GM12878 (cell line): ENCODE results near the gene NOTCH4. TPM values are rescaled to one million over a fixed set of nuclear protein-coding genes. Genes with fewer than 3 reads are reported as not detected.

Experiments used
- BMI1 ChIP-seq: fragments of 450-650 bp; IDR thresholded peaks from 2 replicates; pipeline ENCODE4 v1.6.1; 2016; ENCODE audit warnings: mild to moderate bottlenecking, moderate library complexity, borderline replicate concordance
- CTCF ChIP-seq, 3 experiments: IDR thresholded peaks in 2 of 3; conservative IDR thresholded peaks in 1 of 3; 2 replicates each; pipeline ENCODE4 v1.5.1; 2011; ENCODE audit warnings: low read depth in 3 of 3, low read length in 3 of 3, mild to moderate bottlenecking in 3 of 3, control low read depth in 2 of 3, moderate library complexity in 2 of 3, inconsistent platforms in 1 of 3, mixed read lengths in 1 of 3; ENCODE audit not compliant: control insufficient read depth in 2 of 3, insufficient read depth in 1 of 3; ENCODE audit errors: extremely low read depth in 1 of 3
- E2F4 ChIP-seq: IDR thresholded peaks from 2 replicates; pipeline ENCODE4 v1.6.1; 2012; ENCODE audit warnings: low read depth, low read length, improper control_type of control experiment
- EED ChIP-seq: sonication (generic); IDR thresholded peaks from 2 replicates; pipeline ENCODE4 v1.6.1; 2016; ENCODE audit warnings: antibody characterized with exemption, low read depth
- EP300 ChIP-seq, 2 experiments: fragments of 150-350 bp in 1 of 2; IDR thresholded peaks; 2 replicates each; pipeline ENCODE4 v1.6.1; 2011 to 2012; ENCODE audit warnings: low read depth in 2 of 2, low read length in 2 of 2, borderline replicate concordance in 1 of 2, improper control_type of control experiment in 1 of 2, inconsistent platforms in 1 of 2; ENCODE audit not compliant: control insufficient read depth in 1 of 2
- IKZF2 ChIP-seq, 2 experiments: fragments of 450-650 bp; IDR thresholded peaks; 2 replicates each; pipeline ENCODE4 v1.6.1; 2017; ENCODE audit warnings: mild to moderate bottlenecking in 2 of 2, moderate library complexity in 2 of 2
- IRF3 ChIP-seq: fragments of 450-650 bp; IDR thresholded peaks from 2 replicates; pipeline ENCODE4 v1.6.1; 2014; ENCODE audit warnings: mild to moderate bottlenecking
- MXI1 ChIP-seq: fragments of 150-350 bp; IDR thresholded peaks from 2 replicates; pipeline ENCODE4 v1.6.1; 2011; ENCODE audit warnings: low read depth, mild to moderate bottlenecking, inconsistent platforms, low read length, improper control_type of control experiment
- MYC ChIP-seq: IDR thresholded peaks from 2 replicates; pipeline ENCODE4 v1.6.1; 2011; ENCODE audit warnings: mild to moderate bottlenecking, low read length, moderate library complexity, inconsistent platforms; ENCODE audit not compliant: insufficient read depth, insufficient replicate concordance, insufficient read length, severe bottlenecking
- NBN ChIP-seq: fragments of 450-650 bp; IDR thresholded peaks from 2 replicates; pipeline ENCODE4 v1.6.1; 2016
- NKRF ChIP-seq: fragments of 450-650 bp; conservative IDR thresholded peaks from 2 replicates; pipeline ENCODE4 v1.6.1; 2017; ENCODE audit warnings: mild to moderate bottlenecking, moderate library complexity
- NRF1 ChIP-seq: conservative IDR thresholded peaks from 2 replicates; pipeline ENCODE4 v1.6.1; 2011; ENCODE audit warnings: mild to moderate bottlenecking, low read depth, low read length, improper control_type of control experiment
- RAD21 ChIP-seq: IDR thresholded peaks from 2 replicates; pipeline ENCODE4 v1.6.1; 2011; ENCODE audit warnings: mild to moderate bottlenecking, low read depth, low read length, moderate library complexity; ENCODE audit not compliant: insufficient read depth
- RB1 ChIP-seq: fragments of 450-650 bp; formaldehyde crosslinking; IDR thresholded peaks from 2 replicates; pipeline ENCODE4 v1.6.1; 2017; ENCODE audit warnings: mild to moderate bottlenecking, borderline replicate concordance
- RELB ChIP-seq: fragments of 450-650 bp; IDR thresholded peaks from 2 replicates; pipeline ENCODE4 v1.6.1; 2017; ENCODE audit warnings: low read depth, mild to moderate bottlenecking, moderate library complexity
- SIN3A ChIP-seq: IDR thresholded peaks from 2 replicates; pipeline ENCODE4 v1.6.1; 2012; ENCODE audit warnings: low read depth, low read length, improper control_type of control experiment
- SMAD5 ChIP-seq: IDR thresholded peaks from 2 replicates; pipeline ENCODE4 v1.6.1; 2016; ENCODE audit warnings: antibody characterized with exemption, low read depth
- SUZ12 ChIP-seq: fragments of 200-600 bp; sonication (generic); IDR thresholded peaks from one replicate; pipeline ENCODE4 v1.6.1; 2018; ENCODE audit warnings: antibody characterized with exemption, mild to moderate bottlenecking; ENCODE audit not compliant: unreplicated experiment
- polyA plus RNA-seq, 11 experiments: library from polyadenylated mRNA; depleted of rRNA in 4 of 11; unstranded in 6 of 11; stranded (reverse) in 5 of 11; fragments of >200 nt; fragmentation: Nextera tagmentation in 4 of 11; fragmentation: Illumina TruSeq in 1 of 11; extraction: Ambion mirVana in 4 of 11; extraction: Trizol in 1 of 11; gene quantifications; 1 replicate in 1 of 11; 2 replicates in 10 of 11; pipeline versions ENCODE4 v1.2.1 to v1.2.3, GENCODE V29; 2011 to 2016; ENCODE audit warnings: inconsistent platforms in 2 of 11, missing spikeins in 2 of 11, low read depth in 1 of 11
- total RNA-seq, 4 experiments: library from RNA; depleted of rRNA in 3 of 4; stranded (reverse); fragments of >200 nt in 3 of 4; fragmentation: Illumina TruSeq in 1 of 4; extraction: Trizol in 1 of 4; gene quantifications; 2 replicates each; pipeline versions ENCODE4 v1.2.1 to v1.2.3, GENCODE V29; 2013 to 2021

Gene NOTCH4
- total and polyA plus RNA-seq, 10 of the 15 experiments (the other 5 are each of a cell fraction or from before 2014, with no cell fraction given), result 0.66 to 3.3 (median 1.4) TPM

- TF ChIP-seq IRF3, result peak; percentile 64
- peak; percentile 78 for TF ChIP-seq RELB
- no peak for TF ChIP-seq MYC
- TF ChIP-seq NRF1, result no peak
- TF ChIP-seq E2F4, result no peak
- TF ChIP-seq SUZ12, result no peak
- TF ChIP-seq SMAD5, result peak; percentile 51; the same call in 1 of the 2 replicates
- TF ChIP-seq EED, result peak; percentile 64
- TF ChIP-seq IKZF2 (IDR thresholded peaks at IDR 0.05), result peak; percentile 61 to 76
- TF ChIP-seq RB1, result peak; percentile 61; the same call in 1 of the 2 replicates
- peak; percentile 81 for TF ChIP-seq NBN
- no peak for TF ChIP-seq EP300 (IDR thresholded peaks at IDR 0.05; ENCODE audit: borderline replicate concordance in 1 of 2, control insufficient read depth in 1 of 2, low read depth in 2 of 2, low read length in 2 of 2)
- TF ChIP-seq BMI1, result no peak
- TF ChIP-seq NKRF, result 0 out of 2 replicates have a peak, but pooled peaks have one; percentile 23
- peak; percentile 52 to 64 (median 56); a peak in 5 of 6 replicates for TF ChIP-seq CTCF (IDR thresholded peaks at IDR 0.05 in 2 of 3, conservative IDR thresholded peaks at IDR 0.05 in 1 of 3; ENCODE audit: control insufficient read depth in 2 of 3, extremely low read depth in 1 of 3, insufficient read depth in 1 of 3, low read depth in 3 of 3, low read length in 3 of 3)
- peak; percentile 43; the same call in 1 of the 2 replicates for TF ChIP-seq RAD21
- peak; percentile 34; the same call in 1 of the 2 replicates for TF ChIP-seq SIN3A
- no peak for TF ChIP-seq MXI1
Observed at GRCh38 chr6:32194825-32195651, 28.8 kb downstream of the NOTCH4 start (continued).
